Fibroblast of skin of left quadriceps (primary cell): ENCODE results near the gene HNRNPUL1.
A peak's percentile ranks its signal among the peaks of the same experiment; 100 is the strongest.

Experiments
- DNase-seq, 2 experiments: peaks; one replicate each; pipeline ENCODE4 v3.0.0-alpha.2; 2013; ENCODE audit warnings: low read depth in 2 of 2

The HNRNPUL1 gene

DNA sequence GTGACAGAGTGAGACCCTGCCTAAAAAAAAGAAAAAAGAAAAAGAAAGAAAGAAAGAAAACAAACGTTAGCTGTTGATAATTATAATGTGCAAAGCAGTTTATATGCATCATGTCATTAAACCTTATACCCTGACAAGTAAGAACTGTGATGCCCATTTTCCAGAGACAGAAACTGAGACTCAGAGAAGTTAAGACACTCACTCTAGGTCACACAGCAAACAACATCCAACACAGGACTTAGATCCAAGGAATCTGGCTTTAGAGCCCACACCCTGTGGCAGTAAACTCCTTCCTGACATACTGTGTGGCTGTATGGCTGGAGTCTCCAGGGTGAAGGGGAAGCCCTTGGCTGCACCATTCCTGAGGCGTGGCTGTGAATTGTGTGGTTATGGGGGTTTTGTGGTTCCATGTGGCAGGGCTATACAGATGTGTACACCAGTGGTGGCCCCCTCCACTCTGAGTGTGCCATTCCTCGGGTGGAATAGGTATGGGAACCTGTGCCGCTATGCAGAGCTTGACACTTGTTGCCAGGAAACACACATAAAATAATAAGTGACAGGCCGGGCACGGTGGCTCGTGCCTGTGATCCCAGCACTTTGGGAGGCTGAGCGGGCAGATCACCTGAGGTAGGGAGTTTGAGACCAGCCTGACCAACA, 29.5 kb upstream of the HNRNPUL1 start:
- no peak for DNase-seq

DNA sequence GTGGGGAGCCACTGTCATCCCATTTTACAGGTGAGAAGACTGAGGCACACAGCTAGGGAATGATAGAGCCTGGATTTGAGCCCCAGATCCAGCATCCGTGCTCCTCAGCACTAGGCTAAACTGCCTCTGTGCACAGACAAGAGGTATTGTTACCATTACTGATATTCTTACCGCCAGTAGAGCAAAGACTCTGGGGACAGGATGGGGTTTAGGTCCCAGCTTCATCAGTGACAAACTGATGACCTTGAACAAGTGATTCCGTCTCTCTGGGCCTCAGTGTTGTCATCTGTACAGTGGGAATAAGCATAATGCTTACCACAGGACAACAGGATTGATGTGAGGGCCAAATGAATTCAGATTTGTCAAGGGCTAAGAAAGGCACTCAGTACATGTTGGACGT, 28.7 kb upstream of the HNRNPUL1 start:
- no peak for DNase-seq

DNA sequence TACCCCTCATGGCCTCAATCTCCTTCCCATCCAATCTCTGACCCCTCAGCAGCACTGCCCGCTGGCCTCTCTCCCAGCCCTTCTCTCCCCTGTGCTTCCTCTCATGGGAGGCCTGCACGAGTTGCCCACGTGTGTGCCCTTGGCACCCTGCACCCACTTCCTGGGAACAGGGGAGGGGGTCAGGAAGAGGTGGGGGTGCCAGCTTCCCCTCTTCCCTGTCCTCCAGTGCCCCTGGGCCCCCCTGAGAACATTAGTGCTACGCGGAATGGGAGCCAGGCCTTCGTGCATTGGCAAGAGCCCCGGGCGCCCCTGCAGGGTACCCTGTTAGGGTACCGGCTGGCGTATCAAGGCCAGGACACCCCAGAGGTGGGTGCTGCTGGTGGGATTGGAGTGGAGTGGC, 25.9 kb upstream of the HNRNPUL1 start:
- no peak for DNase-seq

DNA sequence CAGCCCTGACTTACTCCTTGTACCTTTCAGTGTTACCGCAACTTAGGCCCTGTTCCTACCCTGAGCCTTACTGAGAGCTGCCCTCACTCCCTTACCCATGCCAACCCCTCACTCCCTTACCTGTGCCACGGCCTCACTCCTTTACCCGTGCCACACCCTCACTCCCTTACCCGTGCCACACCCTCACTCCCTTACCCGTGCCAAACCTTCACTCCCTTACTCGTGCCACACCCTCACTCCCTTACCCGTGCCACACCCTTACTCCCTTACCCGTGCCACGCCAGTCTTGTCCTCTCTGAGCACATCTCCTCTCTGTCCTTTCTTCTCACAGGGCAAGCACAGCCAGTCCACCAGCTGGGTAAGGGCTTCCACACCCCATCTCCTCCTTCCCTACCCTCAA, 24.8 kb upstream of the HNRNPUL1 start:
- no peak for DNase-seq

DNA sequence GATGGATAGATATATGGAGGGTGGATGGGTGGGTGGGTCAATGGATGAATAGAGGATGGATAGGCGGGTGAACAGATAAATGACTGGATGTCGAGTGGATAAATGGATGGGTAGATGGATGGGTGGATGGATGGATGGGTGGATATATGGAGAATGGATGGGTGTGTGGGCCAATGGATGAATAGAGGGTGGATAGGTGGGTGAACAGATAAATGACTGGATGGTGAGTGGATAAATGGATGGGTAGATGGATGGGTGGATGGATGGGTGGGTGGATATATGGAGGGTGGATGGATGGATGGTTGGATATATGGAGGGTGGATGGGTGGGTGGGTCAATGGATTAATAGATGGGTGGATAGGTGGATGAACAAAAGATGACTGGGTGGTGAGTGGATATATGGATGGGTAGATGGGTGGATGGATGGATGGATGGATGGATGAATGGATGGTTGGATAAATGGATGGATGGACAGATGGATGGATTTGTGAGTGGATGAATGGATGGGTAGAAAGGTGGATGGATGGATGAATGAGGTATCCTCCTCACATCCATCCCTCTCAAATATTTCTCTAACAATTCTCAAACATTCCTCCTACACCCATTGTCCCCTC, 24.1 kb upstream of the HNRNPUL1 start:
- DNase-seq = no peak

DNA sequence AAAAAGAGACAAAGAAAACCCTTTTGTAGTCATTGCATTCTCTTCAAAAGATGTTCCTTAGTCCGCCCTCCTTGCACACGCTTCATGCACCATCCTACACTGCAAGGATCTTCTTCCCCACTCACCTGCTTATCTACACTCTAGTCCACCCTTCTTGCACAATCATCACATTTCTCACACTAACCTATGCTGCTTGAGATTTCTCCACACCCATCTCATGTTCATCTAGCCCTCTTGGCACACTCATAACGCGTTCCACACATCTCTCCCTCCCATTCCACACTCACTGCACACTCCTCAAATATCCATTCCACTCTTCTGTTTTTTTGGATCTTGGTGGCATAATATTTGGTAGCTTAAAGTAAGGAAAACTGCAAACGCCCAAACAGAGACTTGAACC, 22.3 kb upstream of the HNRNPUL1 start:
- no peak for DNase-seq

DNA sequence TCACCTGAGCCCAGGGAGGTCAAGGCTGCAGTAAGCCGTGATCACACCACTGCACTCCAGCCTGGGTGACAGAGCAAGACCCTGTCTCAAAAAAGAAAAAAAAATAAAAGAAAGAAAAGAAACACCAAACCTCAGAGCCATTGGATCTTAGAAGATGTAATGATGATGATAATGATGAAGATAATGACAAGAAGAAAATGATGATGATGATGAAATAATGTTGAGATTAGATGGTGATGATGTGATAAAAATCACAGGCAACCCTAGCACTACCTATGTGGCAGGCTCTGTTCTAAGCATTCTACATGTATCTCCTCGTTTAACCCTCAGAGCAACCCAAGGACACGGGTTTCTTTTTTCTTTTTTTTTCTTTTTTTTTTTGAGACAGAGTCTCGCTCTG, 20.1 kb upstream of the HNRNPUL1 start:
- no peak for DNase-seq

DNA sequence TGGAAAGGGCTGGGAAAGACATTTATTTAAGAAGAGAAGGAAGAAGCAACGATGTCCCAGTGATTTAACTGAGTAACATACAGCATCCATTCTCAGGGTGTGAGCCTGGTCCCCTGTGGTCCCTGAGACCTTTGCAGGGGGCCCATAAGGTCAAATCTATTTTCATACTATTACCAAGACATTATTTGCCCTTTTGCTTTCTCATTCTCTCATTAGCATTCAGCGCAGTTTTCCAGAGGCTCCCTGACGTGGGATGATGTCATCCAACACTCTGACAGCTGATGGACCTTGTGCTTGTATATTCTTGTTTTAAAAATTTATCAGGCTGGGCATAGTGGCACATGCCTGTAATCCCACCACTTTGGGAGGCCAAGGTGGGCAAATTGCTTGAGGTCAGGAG, 18.3 kb upstream of the HNRNPUL1 start:
- DNase-seq = no peak

DNA sequence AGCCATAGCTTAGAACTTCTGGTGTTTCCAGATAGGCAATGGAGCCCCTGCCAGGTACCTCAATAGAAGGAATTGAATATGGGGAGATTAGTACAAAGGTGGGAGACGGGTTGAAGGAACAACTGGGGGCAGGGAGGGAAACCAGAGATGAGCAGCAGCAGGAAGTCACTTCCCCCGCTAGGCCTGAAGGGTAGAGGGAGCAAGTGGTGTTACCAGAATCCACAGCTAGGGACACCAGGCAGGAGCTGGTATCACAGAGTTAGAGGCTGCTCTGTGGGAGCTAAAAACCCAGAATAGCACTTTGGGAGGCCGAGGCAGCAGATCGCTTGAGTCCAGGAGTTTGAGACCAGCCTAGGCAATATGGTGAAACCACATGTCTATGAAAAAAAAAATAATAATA, 15.3 kb upstream of the HNRNPUL1 start:
- DNase-seq = no peak

DNA sequence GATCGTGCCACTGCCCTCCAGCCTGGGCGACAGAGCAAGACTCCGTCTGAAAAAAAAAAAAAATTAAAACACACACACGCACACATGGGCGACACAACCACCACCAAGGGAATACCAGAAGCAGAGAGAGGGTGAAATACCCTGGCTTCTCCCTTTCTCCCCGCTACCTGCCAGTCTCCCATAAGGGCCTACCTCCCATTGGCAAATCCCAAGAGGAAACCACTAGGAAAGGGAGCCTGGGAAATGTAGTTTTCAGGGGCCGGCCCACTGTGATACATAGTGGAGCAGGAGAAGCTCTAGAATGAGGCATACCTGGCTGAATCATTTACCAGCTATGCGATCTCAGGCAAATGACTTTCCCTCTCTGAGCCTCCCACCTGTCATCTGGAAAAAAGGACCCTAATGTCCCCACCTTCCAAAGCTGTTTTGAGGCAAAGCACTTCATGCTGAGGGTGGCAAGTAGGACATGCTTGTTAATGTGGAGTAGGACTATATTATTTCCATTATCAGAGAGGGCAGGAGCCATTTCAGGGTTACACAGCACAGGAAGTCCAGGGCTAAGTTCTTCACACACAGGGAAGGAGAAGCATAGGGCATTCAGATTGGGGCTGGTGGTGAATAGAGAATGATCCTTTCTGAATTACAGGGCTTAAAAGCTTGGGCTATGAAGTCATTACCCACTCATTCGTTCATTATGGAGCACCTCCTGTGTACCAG, 14.3 kb upstream of the HNRNPUL1 start:
- no peak for DNase-seq

DNA sequence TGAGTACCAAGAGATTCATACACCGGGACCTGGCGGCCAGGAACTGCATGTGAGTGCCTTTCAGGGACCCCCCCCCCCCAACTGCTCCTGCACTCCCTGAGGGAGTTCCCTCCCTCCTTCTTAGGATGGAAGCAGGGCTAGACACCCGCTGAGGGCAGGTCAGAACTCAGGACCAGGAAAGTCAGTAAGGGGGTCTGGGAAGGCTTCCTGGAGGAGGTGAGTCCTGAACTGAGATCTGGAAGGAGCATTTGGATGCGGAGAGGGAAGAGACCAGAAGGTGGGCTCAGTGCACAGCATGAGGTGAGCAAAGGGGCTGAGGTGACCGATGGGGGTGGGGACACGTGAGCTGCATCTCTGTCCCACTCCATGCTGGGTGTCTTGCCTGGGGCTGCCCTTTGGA, 10.5 kb upstream of the HNRNPUL1 start:
- no peak for DNase-seq

DNA sequence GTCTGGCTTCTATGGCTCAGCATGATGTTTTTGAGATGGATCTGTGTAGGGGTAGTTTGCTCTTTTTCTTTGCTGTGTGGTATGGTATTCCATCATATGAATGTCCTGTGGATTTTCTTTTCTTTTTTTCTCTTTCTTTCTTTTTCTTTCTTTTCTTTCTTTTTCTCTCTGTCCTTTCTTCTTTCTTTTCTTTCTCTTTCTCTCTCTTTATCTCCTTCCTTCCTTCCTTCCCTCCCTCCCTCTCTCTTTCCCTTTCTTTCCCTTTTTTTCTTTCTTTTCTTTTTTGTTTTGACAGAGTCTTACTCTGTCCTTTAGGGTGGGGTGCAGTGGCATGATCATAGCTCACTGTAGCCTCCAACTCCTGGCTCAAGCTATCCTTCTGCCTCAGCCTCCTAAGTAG, 9.0 kb upstream of the HNRNPUL1 start:
- no peak for DNase-seq

DNA sequence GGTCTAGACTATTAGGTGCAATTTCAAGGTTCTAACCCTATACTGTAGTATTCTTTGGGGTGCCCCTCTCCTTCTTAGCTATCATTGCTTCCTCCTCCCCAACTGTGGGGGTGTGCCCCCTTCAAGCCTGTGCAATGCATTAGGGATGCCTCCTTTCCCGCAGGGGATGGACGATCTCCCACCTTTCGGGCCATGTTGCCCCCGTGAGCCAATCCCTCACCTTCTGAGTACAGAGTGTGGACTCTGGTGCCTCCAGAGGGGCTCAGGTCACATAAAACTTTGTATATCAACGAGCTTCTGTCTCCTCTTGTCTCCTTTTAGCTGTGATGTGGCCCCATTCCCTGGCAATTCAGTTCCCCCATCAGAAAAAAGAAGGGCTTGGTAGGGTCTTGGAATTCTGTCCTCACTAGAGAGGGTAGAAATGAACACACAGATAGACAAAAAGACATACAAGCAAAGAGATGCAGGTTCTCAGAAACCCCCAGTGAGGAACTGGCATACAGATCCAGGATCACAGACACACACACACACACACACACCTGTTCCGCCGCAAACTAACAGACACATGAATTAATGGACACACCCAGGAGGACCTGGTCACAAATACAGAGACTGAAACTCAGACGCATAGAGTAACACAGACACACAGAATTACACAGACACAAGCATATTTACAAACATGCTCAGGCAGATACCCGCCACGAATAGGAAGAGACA, 2.5 kb upstream of the HNRNPUL1 start:
- DNase-seq = peak in 1 of 2 experiments; percentile 7

DNA sequence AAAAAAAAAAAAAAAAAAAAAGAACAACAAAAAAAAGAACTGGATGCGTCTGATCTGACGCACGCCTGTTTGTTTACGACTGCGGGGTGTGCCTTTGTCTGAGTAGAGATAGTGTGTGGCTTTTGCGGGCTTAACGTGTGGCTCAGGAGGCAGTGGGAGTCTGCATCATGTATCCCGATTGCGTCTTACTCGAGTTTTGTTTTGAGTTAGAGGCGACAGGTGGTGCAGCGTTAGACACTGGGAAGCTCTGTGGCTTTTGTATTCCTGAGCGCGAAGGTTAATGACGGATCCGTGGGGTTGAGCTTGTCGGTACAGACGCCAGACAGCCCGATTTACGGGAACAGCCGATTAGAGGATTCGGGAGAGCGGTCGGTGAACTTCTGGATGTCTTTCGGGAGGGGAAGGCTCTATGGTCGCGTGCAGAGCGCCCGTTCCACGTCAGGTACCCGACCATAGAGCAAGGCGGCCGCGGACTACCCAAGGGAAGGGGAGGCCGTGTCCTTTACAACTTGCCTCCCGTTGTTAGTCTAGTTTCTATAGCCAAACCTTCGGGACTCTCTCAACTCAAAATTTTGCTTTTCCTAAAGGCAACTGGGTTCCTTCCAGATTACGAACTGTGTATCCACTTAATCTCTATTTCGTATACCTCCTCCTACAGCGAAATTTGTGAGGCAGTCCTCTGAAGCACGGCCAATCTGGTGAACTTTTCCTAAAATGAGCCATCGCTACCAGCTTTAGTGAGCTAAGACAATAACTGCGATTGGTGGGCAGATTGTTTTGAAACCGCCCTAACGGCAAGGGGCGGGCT, 926 bp upstream of the HNRNPUL1 start:
- DNase-seq = peak in 1 of 2 experiments; percentile 11

DNA sequence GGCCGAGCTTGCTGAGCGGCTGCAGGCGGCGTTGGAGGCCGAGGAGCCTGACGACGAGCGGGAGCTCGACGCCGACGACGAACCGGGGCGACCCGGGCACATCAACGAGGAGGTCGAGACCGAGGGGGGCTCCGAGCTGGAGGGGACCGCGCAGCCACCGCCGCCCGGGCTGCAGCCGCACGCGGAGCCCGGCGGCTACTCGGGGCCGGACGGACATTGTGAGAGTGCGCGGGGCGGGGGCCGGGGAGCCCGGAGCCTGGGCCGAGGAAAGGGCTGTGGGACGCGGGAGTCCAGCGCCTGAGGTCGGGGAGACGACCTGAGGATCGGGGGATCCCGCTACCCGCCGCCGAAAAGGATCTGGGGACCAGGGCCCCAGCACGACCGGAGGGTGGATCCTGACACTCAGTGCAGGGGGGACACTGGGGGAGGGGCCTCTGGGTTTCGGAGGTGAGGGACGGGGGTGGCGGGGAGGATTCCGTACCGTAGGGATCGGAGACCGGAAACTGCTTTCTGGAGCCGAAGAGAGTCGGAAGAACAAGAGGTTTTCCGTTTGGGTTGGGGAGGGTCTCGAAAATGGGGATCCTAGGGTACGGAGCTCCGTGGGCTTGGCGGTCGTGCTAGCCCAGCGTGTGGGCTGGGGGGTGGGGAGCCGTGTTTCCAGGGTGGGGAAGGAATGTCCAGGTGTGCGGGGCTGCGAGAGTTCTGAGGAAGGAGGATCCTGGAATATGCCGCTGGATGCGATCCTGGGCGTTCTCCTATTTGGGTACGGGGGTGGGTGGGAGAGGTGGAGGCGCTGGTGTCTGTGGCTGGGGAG, 616 bp downstream of the HNRNPUL1 start:
- peak in 1 of 2 experiments; percentile 11 for DNase-seq

DNA sequence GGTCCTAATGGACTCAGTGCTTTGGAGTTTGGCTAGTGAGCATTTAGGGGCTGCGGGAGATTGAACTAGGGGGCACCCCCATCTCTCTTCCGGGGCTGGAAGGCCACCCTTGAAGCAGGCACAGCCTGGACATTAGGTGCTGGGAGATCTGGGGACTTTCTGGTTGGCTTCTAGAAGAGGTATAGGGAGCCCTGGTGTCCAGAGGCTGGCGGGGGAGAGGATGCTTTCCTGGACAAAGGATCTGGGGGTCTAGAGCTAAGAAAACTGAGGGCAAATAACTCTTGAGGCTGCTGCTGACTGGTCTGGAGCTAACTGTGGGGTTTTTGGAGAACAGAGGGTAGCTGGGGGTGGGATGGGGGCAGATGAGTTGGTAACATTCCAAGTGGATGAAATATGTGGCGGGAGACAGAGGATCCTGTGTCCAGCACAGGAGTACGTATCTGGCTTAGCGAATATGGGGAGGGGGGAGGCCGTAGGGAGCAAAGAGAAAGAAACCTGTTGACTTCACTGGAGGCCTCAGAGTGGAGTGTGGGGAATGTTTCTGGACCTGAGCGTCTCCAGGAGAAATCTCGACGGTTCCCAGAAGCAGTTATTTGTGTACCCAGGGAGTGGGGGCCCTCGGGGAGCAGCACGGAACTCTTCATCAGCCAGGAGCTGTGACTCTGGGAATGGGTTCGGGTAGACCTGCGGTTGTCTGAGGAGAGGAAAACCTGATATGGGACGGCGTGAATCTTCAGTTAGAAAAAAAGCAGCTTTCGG, 1.4 kb downstream of the HNRNPUL1 start:
- no peak for DNase-seq

DNA sequence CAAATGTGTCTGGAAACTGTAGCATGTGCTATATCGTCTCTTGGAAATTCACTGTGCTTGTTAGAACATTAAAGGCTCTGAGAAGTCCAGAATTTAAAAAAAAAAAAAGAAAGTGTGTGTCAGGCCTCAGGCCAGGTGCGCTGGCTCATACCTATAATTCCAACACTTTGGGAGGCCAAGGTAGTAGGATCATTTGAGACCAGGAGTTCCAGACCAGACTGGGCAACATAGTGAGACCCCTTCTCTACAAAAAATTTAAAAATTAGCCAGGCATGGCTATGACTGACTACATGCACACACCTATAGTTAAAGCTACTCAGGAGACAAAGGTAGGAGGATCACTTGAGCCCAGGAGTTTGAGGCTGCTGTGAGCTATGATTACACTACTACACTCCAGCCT, 4.9 kb downstream of the HNRNPUL1 start:
- DNase-seq = no peak

DNA sequence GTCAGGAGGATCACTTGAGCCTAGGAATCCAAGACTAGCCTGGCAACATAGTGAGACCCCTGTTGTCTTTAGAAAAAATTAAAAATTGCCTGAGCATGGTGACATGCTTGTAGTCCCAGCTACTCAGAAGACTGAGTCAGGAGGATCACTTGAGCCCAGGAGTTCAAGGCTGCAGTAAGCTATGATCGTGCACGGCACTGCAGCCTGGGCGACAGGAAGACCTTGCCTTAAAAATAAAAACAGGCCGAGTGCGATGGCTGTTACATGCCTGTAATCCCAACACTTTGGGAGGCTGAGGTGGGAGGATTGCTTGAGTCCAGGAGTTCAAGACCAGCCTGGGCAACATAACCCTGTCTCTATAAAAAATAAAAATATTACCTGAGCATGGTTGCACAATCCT, 5.4 kb downstream of the HNRNPUL1 start:
- no peak for DNase-seq

DNA sequence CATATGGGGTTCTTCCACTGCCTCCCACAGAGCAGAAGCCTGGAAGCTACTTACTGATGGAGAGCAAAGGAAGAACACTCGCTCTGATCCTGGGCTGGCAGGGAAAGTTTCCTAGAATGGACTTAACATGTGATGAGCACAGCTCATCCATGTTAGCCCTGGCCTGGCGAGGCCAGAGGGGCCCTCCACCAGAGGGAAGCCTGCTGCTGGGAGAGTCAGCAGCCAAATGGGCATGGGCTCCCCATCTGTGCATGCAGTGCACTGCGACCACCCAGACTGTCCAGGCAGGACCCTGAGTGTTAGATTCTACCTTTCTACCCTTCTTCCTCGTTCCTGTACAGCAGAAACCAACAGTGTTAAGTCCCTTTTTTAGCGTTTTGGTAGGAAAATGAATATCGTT, 8.9 kb downstream of the HNRNPUL1 start:
- DNase-seq = no peak

DNA sequence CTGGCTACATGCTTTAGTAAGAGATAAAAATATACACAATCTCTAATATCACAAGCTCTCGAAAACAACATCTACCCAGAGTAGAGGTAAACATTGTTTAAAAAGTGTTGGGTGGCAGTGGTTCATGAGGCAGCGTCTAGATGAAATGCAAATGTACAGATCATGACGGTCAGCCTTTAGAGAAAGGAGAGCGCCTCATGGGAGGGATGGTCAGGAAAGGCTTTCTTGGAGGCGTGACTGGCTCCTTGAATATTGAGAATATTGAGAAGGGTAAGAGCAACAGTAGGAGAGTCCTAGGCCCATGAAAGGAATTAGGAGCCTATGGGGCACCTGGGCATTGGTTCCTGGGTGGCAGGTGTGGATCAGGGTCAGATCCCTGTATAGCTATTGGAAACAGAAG, 10.6 kb downstream of the HNRNPUL1 start:
- DNase-seq = no peak
